Neural cell (in vitro differentiated cells): Measurements from ENCODE around the gene RASSF4. TPM values are rescaled to one million over a fixed set of nuclear protein-coding genes. Genes with fewer than 3 reads are reported as not detected.

Experiments used
- H2AFZ ChIP-seq: fragments of 200-600, 300-800 bp; sonication (generic), shearing (Covaris generic); 2 replicates; pipeline ENCODE4 v1.6.0; 2014; ENCODE audit warnings: low read depth, mild to moderate bottlenecking, antibody characterized with exemption, low read length, moderate library complexity
- H3F3A ChIP-seq: fragments of 200-600 bp; shearing (Covaris generic); 2 replicates; pipeline ENCODE4 v1.6.1; 2016; ENCODE audit warnings: mild to moderate bottlenecking, moderate library complexity, mixed read lengths, antibody characterized with exemption, low read length; ENCODE audit not compliant: insufficient read depth, poor library complexity, severe bottlenecking
- H3K27ac ChIP-seq: fragments of 200-600, 300-800 bp; sonication (generic), shearing (Covaris generic); 2 replicates; pipeline ENCODE4 v1.5.1; 2014; ENCODE audit warnings: mild to moderate bottlenecking, low read length, moderate library complexity
- H3K27me3 ChIP-seq: fragments of 300-800, 200-600 bp; sonication (generic), shearing (Covaris generic); 2 replicates; pipeline ENCODE4 v1.6.0; 2014; ENCODE audit warnings: mild to moderate bottlenecking, low read depth, low read length, moderate library complexity; ENCODE audit not compliant: insufficient read depth
- H3K36me3 ChIP-seq: fragments of 300-800, 200-600 bp; sonication (generic), shearing (Covaris generic); 2 replicates; pipeline ENCODE4 v1.5.1; 2014; ENCODE audit warnings: mild to moderate bottlenecking, antibody characterized with exemption, low read length, moderate library complexity; ENCODE audit not compliant: insufficient read depth
- H3K4me2 ChIP-seq: fragments of 300-800, 200-600 bp; sonication (generic), shearing (Covaris generic); 2 replicates; pipeline ENCODE4 v1.6.0; 2014; ENCODE audit warnings: mild to moderate bottlenecking, low read length
- H3K4me3 ChIP-seq: fragments of 300-800, 200-600 bp; sonication (generic), shearing (Covaris generic); 2 replicates; pipeline ENCODE4 v1.5.1; 2014; ENCODE audit warnings: mild to moderate bottlenecking, low read length, moderate library complexity
- H3K79me2 ChIP-seq: fragments of 200-600 bp; shearing (Covaris generic); replicated peaks from 2 replicates; pipeline ENCODE4 v1.6.0; 2014; ENCODE audit warnings: mild to moderate bottlenecking, low read length, moderate library complexity; ENCODE audit not compliant: insufficient read depth
- H3K9ac ChIP-seq: fragments of 300-800, 200-600 bp; sonication (generic), shearing (Covaris generic); 2 replicates; pipeline ENCODE4 v1.6.1; 2016; ENCODE audit warnings: mild to moderate bottlenecking, low read length, mixed read lengths
- H3K9me2 ChIP-seq: fragments of 200-600 bp; shearing (Covaris generic); 2 replicates; pipeline ENCODE4 v1.6.1; 2016; ENCODE audit warnings: mild to moderate bottlenecking, low read length, mixed read lengths; ENCODE audit not compliant: insufficient read depth
- H3K9me3 ChIP-seq: fragments of 200-600, 300-800 bp; sonication (generic), shearing (Covaris generic); 2 replicates; pipeline ENCODE4 v1.6.1; 2016; ENCODE audit warnings: mild to moderate bottlenecking, mixed run types, low read length, moderate library complexity, mixed read lengths
- H4K20me1 ChIP-seq: fragments of 200-600 bp; shearing (Covaris generic); 2 replicates; pipeline ENCODE4 v1.6.1; 2016; ENCODE audit warnings: mild to moderate bottlenecking, mixed run types; ENCODE audit not compliant: insufficient read depth
- CTCF ChIP-seq: fragments of 450-650 bp; IDR thresholded peaks from 2 replicates; pipeline ENCODE4 v1.5.1; 2014; ENCODE audit warnings: antibody characterized with exemption, mild to moderate bottlenecking, moderate library complexity; ENCODE audit not compliant: poor library complexity, severe bottlenecking
- EP300 ChIP-seq: fragments of 450-650 bp; conservative IDR thresholded peaks from 2 replicates; pipeline ENCODE4 v1.6.1; 2014; ENCODE audit warnings: antibody characterized with exemption, mild to moderate bottlenecking, moderate library complexity; ENCODE audit not compliant: poor library complexity, severe bottlenecking
- EZH2 ChIP-seq: fragments of 200-600, 300-800 bp; shearing (Covaris generic), sonication (generic); IDR thresholded peaks from 2 replicates; pipeline ENCODE4 v1.6.1; 2014; ENCODE audit warnings: antibody characterized with exemption, low read length, borderline replicate concordance, mild to moderate bottlenecking; ENCODE audit not compliant: insufficient read depth, poor library complexity, severe bottlenecking
- MXI1 ChIP-seq: fragments of 450-650 bp; conservative IDR thresholded peaks from 2 replicates; pipeline ENCODE4 v1.6.1; 2014; ENCODE audit warnings: antibody characterized with exemption, mild to moderate bottlenecking; ENCODE audit not compliant: poor library complexity, severe bottlenecking
- POLR2AphosphoS5 ChIP-seq: IDR thresholded peaks from 2 replicates; pipeline ENCODE4 v1.6.1; 2012
- SMC3 ChIP-seq: fragments of 450-650 bp; conservative IDR thresholded peaks from 2 replicates; pipeline ENCODE4 v1.6.1; 2014; ENCODE audit warnings: antibody characterized with exemption, mild to moderate bottlenecking, moderate library complexity; ENCODE audit not compliant: poor library complexity
- TAF1 ChIP-seq: IDR thresholded peaks from 2 replicates; pipeline ENCODE4 v1.6.1; 2012; ENCODE audit warnings: low read depth
- polyA plus RNA-seq: library from polyadenylated mRNA; depleted of rRNA; stranded (reverse); fragments of >200 nt; gene quantifications from 2 replicates; pipeline ENCODE4 v1.2.3, GENCODE V29; 2014

RASSF4 gene
- polyA plus RNA-seq, 1 donor from 2014 or later, result 10.2 TPM

- Histone ChIP-seq H4K20me1 (no peaks in the 10 kb centered on the region), H3K36me3 (no peaks in the 10 kb centered on the region), H2AFZ (no peak overlapping the region), H3K79me2 (no peaks in the 10 kb centered on the region), H3K9ac (no peak overlapping the region), H3K27ac (no peak overlapping the region), H3F3A (no peaks in the 10 kb centered on the region), H3K4me2 (no peak overlapping the region), H3K27me3 (no peaks in the 10 kb centered on the region), H3K9me2 (no peaks in the 10 kb centered on the region), H3K9me3 (no peaks in the 10 kb centered on the region), H3K4me3 (no peak overlapping the region)
- TF ChIP-seq MXI1, result no peak
- no peak for TF ChIP-seq EP300
- TF ChIP-seq CTCF, result no peak
These were observed 28.5 kb upstream of the RASSF4 start for GRCh38 chr10:44930904-44931620.

- Histone ChIP-seq H3K27ac (no peak overlapping the region), H3F3A (no peaks in the 10 kb centered on the region), H3K4me2 (no peak overlapping the region), H3K9ac (no peak overlapping the region), H3K27me3 (no peaks in the 10 kb centered on the region), H3K9me2 (no peaks in the 10 kb centered on the region), H3K9me3 (no peaks in the 10 kb centered on the region), H2AFZ (no peak overlapping the region), H3K4me3 (no peak overlapping the region), H3K79me2 (no peaks in the 10 kb centered on the region), H4K20me1 (no peaks in the 10 kb centered on the region), H3K36me3 (no peaks in the 10 kb centered on the region)
- TF ChIP-seq CTCF, result no peak
- TF ChIP-seq EZH2, result no peak
- no peak for TF ChIP-seq SMC3
- TF ChIP-seq MXI1, result no peak
- no peak for TF ChIP-seq TAF1
- no peak for TF ChIP-seq EP300
- no peak for TF ChIP-seq POLR2AphosphoS5
These were observed 27.7 kb upstream of the RASSF4 start for GRCh38 chr10:44931621-44932516.
